ENCODE results near the gene SOAT2. TPM values are rescaled to one million over a fixed set of nuclear protein-coding genes. Genes with fewer than 3 reads are reported as not detected.

The SOAT2 gene
- total RNA-seq, 1 donor: not detected

DNA sequence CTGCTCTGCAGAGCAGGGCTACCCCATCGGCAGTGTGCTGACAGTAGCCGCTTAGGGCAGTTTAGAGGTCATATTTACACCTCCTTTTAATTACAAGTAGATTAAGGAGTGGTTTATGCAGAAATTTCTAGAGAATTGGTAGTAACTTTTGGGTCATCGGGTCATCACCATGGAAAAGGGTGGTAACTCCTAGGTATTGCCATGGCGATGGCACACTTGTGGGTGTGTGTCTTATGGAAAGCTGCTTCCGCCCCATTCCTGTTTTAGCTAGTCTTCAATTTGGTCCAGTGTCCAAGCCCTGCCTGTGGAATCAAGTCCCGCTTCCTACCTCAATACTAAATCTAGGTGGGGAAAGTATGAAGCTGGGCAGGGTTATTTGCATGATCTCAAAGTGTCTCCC is 47.8 kb downstream of the SOAT2 start:
- Histone ChIP-seq H3K4me2 (ENCODE audit: insufficient read depth, low read length) (no peak overlapping the region), H2AFZ (ENCODE audit: low read length) (no peak overlapping the region), H3K27ac (ENCODE audit: low read depth, low read length) (no peak overlapping the region), H3K4me3 (ENCODE audit: insufficient read depth, low read length) (no peak overlapping the region), H3K36me3 (ENCODE audit: insufficient read depth, low read length) (no peaks in the 10 kb centered on the region), H4K20me1 (ENCODE audit: insufficient read depth, low read length) (no peaks in the 10 kb centered on the region), H3K4me1 (ENCODE audit: insufficient read depth, low read length) (no peaks in the 10 kb centered on the region), H3K79me2 (ENCODE audit: insufficient read depth, low read length) (no peaks in the 10 kb centered on the region), H3K27me3 (ENCODE audit: insufficient read depth, low read length) (no peaks in the 10 kb centered on the region), H3K9me3 (ENCODE audit: low read depth, low read length) (no peaks in the 10 kb centered on the region)
- no peak for DNase-seq (ENCODE audit: insufficient read length, low spot score, missing footprints)
- TF ChIP-seq, protein P1, sequence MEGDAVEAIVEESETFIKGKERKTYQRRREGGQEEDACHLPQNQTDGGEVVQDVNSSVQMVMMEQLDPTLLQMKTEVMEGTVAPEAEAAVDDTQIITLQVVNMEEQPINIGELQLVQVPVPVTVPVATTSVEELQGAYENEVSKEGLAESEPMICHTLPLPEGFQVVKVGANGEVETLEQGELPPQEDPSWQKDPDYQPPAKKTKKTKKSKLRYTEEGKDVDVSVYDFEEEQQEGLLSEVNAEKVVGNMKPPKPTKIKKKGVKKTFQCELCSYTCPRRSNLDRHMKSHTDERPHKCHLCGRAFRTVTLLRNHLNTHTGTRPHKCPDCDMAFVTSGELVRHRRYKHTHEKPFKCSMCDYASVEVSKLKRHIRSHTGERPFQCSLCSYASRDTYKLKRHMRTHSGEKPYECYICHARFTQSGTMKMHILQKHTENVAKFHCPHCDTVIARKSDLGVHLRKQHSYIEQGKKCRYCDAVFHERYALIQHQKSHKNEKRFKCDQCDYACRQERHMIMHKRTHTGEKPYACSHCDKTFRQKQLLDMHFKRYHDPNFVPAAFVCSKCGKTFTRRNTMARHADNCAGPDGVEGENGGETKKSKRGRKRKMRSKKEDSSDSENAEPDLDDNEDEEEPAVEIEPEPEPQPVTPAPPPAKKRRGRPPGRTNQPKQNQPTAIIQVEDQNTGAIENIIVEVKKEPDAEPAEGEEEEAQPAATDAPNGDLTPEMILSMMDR (IDR thresholded peaks at IDR 0.05; ENCODE audit: extremely low read depth, low read depth, low read length): no peak

DNA sequence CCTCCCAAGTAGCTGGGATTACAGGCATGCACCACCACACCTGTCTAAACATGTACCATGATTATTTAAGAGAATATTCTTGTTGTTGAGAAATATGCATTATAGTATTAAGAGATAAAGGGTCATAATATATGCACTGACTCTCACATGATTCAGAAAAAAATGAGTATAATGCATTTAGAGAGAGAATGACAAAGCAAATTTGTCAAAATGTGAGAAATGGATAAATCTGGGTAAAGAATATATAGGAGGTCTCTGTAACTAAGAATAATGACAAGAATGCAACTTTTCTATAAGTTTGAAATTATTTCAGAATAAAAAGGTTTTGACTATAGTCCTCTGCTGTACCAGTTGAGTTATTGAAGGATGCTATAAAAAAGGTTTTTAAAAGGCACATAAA is 49.1 kb downstream of the SOAT2 start:
- H2AFZ ChIP-seq (ENCODE audit: low read length): no peak overlapping the region
- H3K4me3 ChIP-seq (ENCODE audit: insufficient read depth, low read length): no peak overlapping the region
- H3K4me2 ChIP-seq (ENCODE audit: insufficient read depth, low read length): no peak overlapping the region
- peak; percentile 6 for DNase-seq (ENCODE audit: insufficient read length, low spot score, missing footprints)
- no peaks in the 10 kb centered on the region for H3K79me2 ChIP-seq (ENCODE audit: insufficient read depth, low read length)
- H3K36me3 ChIP-seq (ENCODE audit: insufficient read depth, low read length): no peaks in the 10 kb centered on the region
- no peaks in the 10 kb centered on the region for H3K9me3 ChIP-seq (ENCODE audit: low read depth, low read length)
- H3K27ac ChIP-seq (ENCODE audit: low read depth, low read length): no peak overlapping the region
- TF ChIP-seq, protein P1 (IDR thresholded peaks at IDR 0.05; ENCODE audit: extremely low read depth, low read depth, low read length): no peak
- no peaks in the 10 kb centered on the region for H4K20me1 ChIP-seq (ENCODE audit: insufficient read depth, low read length)
- no peaks in the 10 kb centered on the region for H3K27me3 ChIP-seq (ENCODE audit: insufficient read depth, low read length)
- H3K4me1 ChIP-seq (ENCODE audit: insufficient read depth, low read length): no peaks in the 10 kb centered on the region

DNA sequence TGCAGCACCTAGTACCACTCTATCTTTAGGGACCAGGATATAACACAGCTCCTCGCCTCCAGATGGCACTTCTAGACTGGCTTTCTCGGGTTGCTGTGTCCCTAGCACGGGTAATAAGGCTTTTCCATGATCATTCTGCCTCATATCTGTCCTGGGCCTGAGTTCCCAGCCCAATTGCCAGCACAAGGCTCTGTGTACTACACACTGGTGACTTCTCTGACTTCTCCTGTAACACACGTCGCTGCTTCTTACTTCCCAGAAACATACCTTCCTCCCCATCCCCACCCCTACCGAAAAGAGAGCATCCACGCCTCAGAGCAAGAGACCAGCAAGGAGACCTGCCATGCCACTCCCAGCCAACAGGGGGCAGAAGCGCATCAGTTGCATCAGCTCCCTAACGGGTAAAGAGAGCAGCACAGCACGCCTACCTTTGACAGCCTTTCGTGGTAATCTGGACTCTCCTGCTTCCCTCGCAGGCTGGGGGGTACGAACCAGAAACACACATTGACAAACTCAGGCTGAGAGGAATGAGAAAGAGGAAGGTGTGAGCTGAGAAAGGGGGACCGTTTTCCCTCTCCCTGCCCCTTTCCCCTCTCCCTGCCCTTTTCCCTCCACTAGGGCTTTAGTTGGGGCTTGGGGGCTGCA is 56.0 kb downstream of the SOAT2 start:
- H3K4me3 ChIP-seq (ENCODE audit: insufficient read depth, low read length): no peak overlapping the region
- H3K4me1 ChIP-seq (ENCODE audit: insufficient read depth, low read length): no peaks in the 10 kb centered on the region
- peak; percentile 96 for DNase-seq (ENCODE audit: insufficient read length, low spot score, missing footprints)
- H3K27ac ChIP-seq (ENCODE audit: low read depth, low read length): no peak overlapping the region
- peak overlapping the region; percentile 64 for H2AFZ ChIP-seq (ENCODE audit: low read length)
- no peaks in the 10 kb centered on the region for H4K20me1 ChIP-seq (ENCODE audit: insufficient read depth, low read length)
- no peaks in the 10 kb centered on the region for H3K36me3 ChIP-seq (ENCODE audit: insufficient read depth, low read length)
- H3K27me3 ChIP-seq (ENCODE audit: insufficient read depth, low read length): no peaks in the 10 kb centered on the region
- H3K79me2 ChIP-seq (ENCODE audit: insufficient read depth, low read length): no peaks in the 10 kb centered on the region
- no peak overlapping the region for H3K4me2 ChIP-seq (ENCODE audit: insufficient read depth, low read length)
- H3K9me3 ChIP-seq (ENCODE audit: low read depth, low read length): no peaks in the 10 kb centered on the region
- TF ChIP-seq, protein P1 (IDR thresholded peaks at IDR 0.05; ENCODE audit: extremely low read depth, low read depth, low read length): peak; percentile 100

DNA sequence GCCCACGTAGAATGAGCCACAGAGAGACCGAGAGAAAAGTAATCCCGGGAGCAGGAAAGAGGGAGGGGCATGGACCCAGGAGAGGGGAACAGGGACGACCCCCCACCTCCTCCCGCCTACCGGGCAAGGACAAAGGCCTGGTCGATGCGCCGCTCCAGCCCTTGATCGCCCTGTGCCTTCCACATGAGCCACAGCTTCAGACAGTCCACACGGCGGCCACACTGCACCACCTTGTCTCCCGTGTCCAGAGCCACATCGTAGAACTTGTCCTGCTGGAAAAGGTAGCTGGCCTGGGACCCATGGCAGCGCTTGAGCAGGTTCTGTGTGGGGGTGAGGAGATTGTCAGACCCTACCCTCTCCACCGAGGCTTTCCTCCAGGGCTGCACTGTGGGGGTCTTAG is 56.7 kb downstream of the SOAT2 start:
- TF ChIP-seq, protein P1 (IDR thresholded peaks at IDR 0.05; ENCODE audit: extremely low read depth, low read depth, low read length): no peak
- Histone ChIP-seq H3K36me3 (ENCODE audit: insufficient read depth, low read length) (no peaks in the 10 kb centered on the region), H3K4me3 (ENCODE audit: insufficient read depth, low read length) (no peak overlapping the region), H3K9me3 (ENCODE audit: low read depth, low read length) (no peaks in the 10 kb centered on the region), H4K20me1 (ENCODE audit: insufficient read depth, low read length) (no peaks in the 10 kb centered on the region), H3K79me2 (ENCODE audit: insufficient read depth, low read length) (no peaks in the 10 kb centered on the region), H3K27me3 (ENCODE audit: insufficient read depth, low read length) (no peaks in the 10 kb centered on the region), H3K4me2 (ENCODE audit: insufficient read depth, low read length) (no peak overlapping the region), H3K4me1 (ENCODE audit: insufficient read depth, low read length) (no peaks in the 10 kb centered on the region), H3K27ac (ENCODE audit: low read depth, low read length) (no peak overlapping the region), H2AFZ (ENCODE audit: low read length) (no peak overlapping the region)
- DNase-seq (ENCODE audit: insufficient read length, low spot score, missing footprints): no peak
